ENCODE measurements around the gene TMA16.

The TMA16 gene

DNA sequence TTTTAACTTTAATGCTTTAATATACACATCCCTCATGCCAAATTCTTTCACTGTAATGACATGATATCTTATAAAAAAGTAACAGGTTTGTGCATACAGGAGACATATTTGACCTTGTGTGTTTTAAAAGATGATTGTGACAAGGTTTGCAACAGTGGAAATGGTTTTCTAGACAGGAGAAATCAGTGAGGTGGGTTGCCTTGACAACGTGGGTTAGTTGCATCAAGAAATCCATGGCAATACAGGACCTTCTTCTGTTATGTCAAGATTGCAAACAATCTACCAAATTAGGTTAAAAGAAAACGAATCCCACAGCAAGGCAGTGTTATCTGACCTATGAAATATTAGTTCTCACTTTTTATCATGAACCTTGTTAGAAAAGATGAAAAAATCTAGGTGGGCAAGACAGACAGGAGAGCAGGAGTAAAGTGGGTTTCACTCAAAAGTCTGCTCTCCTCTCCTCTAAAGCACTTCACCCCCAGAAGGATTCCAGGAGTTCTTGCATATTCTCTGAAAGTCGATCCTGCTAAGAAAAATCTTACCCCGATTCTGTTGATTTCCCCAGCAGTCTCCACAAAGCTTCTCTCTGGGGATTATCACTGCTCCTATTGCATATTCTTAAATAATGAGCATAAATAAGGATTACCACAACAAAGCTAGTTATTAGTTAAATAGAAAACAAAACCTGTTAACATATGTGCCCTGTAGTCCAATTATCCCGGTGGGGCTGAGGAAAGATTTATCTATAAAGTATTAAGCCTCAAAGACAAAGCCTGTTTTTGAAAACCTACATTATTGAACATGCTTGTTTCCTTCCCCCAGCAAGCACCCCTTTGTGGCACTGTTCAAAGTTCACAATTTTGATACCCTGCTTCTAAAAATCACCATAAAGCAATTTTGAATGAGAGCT is 71.0 kb downstream of the TMA16 start:
- DNase-seq: no peak

DNA sequence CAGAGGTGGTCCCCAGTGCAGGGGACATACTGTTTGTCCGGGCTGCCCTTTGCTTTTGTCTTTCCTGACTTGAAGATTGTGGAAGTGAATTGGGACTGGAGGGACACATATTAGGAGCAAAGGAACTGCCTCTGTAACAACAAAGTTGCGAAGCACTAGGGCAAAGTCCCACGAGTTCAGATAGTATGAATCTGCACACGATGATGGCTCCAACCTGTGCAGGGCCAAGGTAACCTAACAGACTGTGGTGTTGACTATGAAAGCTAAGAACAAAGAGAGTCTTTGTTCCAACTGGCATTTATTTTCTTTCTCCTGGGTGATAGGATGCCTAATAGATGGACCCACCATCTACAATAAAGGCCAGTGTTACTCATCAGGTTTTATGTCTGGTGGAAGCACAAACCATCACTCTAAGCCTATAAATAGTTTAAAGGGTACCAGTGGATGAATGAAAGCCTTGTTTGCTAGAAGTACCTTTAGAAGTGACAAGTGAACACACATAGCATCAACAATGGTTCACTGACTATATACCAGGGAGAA is 71.8 kb downstream of the TMA16 start:
- no peak for DNase-seq

DNA sequence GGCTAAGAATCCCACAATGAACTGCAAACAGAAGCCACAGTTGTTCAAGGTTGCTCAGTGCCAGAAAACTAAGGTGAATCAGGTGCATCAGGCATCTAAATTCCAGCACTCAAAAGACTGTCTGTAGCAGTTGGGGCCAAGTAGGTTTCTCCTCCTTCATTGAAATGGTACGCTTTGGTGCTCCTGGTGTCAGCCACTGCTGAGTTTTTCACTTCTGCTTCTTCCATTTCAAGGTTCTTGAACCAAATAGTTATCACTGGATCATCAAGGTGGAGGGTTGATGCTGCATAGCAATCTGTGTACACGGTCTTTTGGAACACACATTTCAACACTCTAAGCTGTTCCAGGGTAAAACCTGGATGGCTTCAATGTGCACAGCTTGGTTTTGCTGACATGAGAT is 74.4 kb downstream of the TMA16 start:
- no peak for DNase-seq
